HG02840 (cell line): ENCODE measurements around the gene VPS37D.
A peak's percentile ranks its signal among the peaks of the same experiment; 100 is the strongest.
"Not testable (repeated sequence)": the region's sequence is repeated elsewhere in the genome, so short reads cannot be mapped to it uniquely, and the experiment has no call there.

Experiments
- ATAC-seq: cut with Tn5 transposase; IDR thresholded peaks from one replicate; pipeline ENCODE4 v1.9.1; 2021; ENCODE audit warnings: mild to moderate bottlenecking, moderate library complexity, moderate number of reproducible peaks; ENCODE audit not compliant: unreplicated experiment, low FRiP score

VPS37D gene, protein sequence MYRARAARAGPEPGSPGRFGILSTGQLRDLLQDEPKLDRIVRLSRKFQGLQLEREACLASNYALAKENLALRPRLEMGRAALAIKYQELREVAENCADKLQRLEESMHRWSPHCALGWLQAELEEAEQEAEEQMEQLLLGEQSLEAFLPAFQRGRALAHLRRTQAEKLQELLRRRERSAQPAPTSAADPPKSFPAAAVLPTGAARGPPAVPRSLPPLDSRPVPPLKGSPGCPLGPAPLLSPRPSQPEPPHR

DNA sequence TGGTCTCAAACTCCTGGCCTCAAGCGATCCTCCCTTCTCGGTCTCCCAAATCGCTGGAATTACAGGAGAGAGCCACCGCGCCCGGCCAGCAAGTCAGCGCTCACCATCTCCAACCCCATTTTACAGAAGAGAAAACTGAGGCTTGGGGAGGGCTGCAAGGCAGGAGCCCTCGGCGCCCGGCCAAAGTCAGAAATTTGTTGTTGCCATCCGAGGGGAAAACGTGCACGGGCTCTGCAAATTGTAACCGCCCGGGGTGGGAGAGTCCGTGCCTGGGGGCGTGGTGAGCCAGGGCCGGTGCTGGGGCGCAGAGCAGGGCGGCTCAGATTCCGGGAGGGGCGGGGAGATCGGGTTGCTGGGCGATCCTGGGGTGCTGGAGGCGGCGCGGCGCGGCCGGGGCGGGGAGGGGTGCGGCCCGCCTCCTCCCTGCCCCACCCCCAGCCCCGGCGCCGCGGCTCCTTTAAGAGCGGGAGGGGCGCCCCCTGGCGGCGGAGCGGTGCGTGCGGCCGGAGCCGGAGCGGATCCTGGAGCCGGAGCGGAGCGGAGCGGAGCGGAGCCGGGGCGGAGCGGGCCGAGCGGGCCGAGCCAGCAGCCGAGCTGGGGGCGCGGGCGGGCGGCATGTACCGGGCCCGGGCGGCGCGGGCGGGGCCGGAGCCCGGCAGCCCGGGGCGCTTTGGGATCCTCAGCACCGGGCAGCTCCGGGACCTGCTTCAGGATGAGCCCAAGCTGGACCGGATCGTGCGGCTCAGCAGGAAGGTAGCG, at the start of gene VPS37D:
Gene VPS37D (plus strand): TSS at position 488 of the 759 bp plus-strand sequence. CDS start 128 bp downstream, at position 616.
- ATAC-seq, result peak; percentile 76

DNA sequence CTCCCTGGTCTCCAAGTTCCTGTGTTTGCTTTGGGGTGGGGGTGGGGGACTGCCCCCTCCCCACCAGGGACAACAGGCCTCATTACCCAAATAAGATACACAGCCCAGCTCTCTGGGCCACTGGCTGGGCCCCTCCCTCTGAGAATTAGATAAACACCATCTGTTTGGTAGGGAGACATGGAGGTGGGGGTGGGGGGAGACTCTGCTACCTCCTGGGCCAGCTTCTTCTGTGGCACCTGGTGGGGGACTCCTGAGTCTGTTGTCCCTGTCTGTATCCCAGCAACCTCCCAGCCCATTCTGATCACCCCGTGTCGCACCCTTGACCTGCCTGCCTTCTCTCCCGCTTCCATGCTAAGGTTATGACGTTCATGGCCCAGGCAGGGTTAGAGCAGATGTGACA, 49.1 kb upstream of the VPS37D start:
- ATAC-seq, result no peak

DNA sequence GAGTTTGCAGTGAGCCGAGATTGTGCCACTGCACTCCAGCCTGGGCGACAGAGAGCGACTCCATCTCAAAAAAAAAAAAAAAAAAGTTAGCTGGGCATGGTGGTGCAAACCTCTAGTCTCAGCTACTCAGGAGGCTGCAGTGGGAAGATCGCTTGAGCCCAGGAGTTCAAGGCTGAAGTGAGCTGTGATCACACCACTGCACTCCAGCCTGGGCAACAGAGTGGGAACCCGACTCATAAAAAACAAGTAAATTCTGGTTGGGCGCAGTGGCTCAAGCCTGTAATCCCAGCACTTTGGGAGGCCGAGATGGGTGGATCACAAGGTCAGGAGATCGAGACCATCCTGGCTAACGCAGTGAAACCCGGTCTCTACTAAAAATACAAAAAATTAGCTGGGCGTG, 48.2 kb upstream of the VPS37D start:
- not testable (repeated sequence) for ATAC-seq

DNA sequence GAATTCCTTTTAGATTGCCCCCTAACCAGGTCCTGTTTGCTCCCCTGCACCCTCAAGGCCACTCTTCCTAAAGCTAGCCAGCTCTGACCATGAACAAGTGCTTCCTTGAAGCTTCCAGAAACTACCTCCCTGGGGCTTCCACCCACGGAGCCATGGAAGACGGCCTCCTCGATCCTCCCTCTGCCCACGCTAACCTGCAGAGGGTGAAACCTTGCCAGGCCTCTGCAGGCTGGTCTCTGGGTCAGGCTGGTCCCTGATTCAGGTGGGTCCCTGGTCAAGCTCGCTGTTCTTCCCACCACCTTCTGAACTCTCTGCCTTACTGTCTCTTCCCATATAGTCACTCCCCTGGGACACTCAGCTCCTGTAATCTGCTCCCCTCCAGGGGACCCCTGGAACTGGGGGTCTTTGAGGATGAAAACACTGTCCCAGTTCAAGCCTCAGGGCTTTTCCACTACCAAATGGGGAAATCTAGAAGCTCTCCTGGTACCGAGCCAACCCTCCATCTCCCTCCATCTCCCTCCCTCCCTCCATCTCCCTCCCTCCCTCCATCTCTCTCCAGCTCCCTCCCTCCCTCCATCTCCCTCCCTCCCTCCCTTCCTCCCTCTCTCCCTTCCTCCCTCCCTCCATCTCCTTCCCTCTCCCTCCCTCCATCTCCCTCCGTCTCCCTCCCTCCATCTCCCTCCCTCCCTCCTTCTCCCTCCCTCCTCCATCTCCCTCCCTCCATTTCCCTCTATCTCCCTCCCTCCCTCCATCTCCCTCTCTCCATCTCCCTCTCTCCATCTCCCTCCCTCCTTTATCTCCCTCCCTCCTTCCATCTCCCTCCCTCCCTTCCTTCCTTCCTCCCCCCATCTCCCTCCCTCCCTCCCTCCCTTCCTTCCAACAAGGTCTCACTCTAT, 46.2 kb upstream of the VPS37D start:
- ATAC-seq, result no peak

DNA sequence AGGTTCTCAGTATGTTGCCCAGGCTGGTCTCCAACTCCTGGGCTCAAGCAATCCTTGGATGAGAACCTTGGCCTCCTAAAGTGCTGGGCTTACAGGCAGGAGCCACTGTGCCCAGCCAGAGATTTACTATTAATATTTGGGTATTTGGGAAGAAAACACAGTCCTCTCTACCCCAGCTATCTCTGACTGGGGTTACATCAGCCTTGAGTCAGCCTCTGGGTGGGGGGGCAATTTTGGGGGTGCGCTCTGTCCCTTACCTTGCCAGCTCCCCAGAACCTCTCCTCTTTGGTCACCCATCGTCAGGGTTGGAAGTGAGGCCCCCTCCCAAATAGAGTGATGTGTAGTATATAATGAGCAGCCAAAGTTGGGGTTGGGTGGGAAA, 45.1 kb upstream of the VPS37D start:
- no peak for ATAC-seq

DNA sequence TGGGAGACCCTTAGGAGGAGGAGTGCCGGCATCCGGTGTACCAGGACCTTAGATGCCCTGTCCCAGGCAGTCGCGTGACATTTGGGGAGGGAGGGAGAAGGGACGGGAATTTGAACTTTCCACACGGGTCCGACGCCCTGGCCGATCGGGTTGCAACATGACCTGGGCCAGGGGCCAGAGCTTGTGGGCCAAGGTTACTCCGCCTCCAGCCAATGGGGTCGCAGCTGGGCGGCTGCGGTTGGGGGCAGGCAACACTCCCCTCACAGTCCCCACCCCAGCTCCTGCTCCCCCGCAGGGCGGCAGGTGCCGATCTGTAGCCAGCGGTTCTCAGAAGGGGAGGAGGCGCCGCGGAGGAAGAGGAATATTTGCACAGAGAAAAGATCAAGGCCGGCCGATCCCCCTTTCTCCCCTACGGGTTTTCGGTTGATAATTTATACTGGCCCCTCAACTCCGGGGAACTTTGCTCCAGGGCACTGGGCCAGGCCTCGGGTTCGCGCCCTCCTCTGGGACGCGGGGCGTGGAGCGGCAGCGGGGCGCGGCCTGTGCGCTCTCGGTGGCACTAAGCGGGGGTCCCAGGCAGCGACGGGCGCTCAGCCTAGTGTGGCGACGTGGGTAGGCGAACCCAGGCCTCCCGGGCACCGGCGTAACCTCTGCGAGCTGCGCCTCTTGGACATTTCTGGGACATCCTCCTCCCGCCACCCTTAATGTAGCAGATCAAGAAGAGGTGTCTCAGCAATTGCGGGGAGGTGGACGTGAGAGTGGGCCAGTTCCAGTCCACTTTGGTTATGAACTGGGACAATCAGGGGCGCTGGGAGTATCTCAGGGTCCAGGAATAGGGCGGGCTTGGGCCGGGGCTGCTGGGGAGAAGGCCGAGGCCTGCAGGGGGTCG, 44.5 kb upstream of the VPS37D start:
- ATAC-seq, result no peak

DNA sequence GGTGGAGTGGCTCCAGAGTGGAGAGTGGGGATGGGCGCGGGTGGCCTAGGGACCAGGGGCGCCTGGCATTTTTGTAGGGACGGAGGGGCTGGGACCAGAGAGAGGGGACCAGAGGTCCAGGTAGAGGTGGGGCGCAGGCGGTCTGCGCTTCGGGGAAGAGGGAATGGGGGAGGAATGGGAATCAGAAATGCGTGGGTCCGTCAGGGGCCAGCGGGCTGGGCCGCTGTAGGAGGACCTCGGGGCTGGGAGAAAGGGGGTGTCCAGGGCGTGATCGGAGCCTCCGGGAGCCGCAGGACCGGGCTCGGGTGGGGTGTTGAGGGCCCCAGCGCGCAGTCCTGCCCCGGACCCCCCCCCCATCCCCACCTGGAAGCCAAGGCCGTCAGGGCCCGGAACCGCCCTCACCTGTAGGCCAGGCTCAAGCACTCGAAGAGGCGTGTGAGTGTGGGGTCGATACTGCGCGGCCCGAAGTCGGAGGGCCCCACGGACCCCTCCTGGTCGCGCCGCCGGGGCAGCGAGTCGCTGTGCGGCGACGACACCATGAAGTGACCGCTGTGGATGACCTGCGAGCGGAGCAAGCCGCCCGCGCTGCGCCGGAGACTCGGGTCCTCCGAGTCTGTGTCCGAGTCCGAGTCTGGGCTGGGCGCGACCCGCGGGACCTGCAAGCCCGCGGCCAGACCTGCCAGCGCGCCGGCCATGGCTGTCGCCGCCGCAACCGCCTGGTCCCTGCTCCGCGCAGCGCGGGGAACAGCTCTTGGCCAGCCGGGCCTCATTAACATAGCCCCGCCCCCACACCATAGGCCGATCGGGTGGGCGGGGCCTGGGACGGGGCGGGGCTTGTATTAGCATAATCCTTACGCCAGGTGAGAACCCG, 43.6 kb upstream of the VPS37D start, which contains the start of gene MLXIPL:
Gene MLXIPL (minus strand): TSS at position 725 of the 871 bp plus-strand sequence. CDS start 30 bp downstream, at position 695.
- ATAC-seq, result no peak

DNA sequence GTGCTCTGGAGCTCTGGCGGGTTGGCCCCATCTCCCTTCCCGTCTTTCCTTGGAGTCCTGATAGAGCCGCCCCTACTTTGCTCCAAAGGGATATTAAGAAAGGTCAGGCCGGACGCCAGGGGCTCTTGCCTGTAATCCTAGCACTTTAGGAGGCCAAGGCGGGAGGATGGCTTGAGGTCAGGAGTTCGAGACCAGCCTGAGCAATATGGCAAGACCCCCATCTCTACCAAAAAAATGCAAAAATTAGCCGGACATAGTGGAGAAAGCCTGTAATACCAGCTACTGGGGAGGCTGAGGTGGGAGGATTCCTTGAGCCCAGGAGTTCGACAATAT, 43.0 kb upstream of the VPS37D start:
- no peak for ATAC-seq

DNA sequence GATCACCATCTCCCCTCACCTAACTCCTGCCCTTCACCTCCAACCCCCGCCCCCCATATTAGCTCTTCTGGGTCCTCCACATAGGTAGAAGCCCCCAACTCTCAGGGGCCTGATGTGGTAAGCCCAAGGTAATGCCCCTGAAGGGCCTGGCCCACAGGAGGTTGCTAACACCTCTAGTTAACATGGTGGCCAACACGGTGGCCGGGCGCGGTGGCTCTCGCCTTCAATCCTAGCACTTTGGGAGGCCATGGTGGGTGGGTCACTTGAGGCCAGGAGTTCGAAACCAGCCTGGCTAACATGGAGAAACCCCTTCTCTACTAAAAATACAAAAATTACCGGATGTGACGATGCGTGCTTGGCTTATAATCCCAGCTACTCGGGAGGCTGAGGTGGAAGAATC, 42.4 kb upstream of the VPS37D start:
- no peak for ATAC-seq

DNA sequence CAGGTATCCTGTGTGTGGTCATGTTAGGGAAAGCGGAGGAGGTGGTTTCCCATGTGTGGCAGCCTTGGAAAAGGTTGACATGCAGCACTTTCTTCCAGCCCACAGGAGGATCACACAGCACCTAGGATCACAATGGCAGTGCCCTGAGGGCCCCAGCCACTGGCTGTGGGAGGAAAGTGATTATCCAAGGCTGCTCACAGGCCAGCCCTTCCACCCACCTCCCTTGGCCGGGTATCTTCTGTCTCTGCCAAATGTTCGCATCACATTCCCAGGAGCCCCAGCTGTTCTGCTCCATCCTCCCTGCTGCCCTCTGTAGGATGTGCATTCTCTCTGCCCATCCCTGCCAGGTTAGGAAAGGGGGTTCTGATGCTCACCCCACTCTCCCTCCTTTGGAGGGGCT, 40.8 kb upstream of the VPS37D start:
- ATAC-seq, result no peak

DNA sequence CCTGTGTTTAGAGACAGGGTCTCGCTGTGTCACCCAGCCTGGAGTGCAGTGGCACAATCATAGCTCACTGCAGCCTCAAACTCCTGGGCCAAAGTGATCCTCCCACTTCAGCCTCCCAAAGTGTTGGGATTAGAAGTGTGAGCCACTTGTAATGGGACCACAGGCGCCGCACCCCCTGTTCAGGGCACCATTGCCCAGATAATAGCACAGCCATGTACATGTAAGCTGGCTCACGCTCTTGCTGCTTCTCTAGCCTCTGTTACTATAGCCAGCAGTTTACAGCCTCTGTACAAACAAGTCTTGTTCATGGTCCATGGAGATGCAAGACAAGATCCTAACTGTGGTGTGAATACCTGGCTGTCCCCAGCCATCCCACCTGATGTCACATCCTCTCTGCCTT, 39.1 kb upstream of the VPS37D start:
- ATAC-seq, result no peak

DNA sequence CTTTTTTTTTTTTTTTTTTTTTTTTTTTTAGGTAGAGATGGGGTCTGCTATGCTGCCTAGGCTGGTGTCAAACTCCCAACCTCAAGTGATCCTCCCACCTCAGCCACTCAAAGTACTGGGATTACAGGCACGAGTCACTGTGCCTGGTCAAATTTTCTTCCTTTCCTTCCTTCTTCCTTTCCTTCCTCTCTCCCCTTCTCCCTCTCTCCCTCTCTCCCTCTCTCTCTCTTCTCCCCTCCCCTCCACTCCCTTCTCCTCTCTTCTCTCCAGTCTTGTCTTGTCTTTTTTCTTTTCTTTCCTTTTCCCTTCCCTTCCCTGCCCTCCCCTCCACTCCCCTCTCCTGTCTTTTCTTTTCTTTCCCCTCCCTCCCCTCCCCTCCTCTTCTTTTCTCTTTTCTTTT, 36.1 kb upstream of the VPS37D start:
- no peak for ATAC-seq

DNA sequence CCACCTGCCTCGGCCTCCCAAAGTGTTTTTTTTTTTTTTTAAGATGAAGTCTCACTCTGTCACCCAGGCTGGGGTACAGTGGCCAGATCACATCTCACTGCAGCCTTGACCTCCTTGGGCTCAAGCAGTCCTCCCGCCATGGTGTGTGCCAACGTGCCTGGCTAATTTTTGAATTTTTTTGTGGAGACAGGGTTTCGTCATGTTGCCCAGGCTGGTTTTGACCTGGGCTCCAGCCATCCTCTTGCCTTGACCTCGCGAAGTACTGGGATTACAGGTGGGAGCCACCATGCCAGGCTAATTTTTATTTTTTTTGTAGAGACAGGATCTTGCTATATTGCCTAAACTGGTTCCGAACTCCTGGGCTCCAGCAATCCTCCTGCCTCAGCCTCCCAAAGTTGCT, 34.3 kb upstream of the VPS37D start:
- ATAC-seq, result no peak

DNA sequence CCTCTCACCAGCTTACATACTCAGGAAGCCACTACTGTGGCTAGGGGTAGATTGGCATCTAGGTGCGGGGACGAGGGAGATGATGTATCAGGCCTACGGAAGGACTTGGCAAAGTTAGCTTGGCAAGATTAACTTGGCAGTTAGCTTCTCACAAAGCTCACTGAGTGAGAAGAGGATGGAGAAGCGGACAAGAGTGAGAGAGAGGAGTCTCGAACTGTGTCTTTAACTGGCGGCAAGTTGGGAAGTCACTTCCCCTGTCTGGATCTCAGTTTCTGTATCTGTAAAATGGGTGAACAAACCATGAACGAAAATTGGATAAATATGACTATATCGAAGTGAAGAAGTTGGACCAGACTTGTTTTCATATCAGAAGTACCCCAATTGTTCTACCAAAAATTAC, 33.8 kb upstream of the VPS37D start:
- ATAC-seq, result no peak

DNA sequence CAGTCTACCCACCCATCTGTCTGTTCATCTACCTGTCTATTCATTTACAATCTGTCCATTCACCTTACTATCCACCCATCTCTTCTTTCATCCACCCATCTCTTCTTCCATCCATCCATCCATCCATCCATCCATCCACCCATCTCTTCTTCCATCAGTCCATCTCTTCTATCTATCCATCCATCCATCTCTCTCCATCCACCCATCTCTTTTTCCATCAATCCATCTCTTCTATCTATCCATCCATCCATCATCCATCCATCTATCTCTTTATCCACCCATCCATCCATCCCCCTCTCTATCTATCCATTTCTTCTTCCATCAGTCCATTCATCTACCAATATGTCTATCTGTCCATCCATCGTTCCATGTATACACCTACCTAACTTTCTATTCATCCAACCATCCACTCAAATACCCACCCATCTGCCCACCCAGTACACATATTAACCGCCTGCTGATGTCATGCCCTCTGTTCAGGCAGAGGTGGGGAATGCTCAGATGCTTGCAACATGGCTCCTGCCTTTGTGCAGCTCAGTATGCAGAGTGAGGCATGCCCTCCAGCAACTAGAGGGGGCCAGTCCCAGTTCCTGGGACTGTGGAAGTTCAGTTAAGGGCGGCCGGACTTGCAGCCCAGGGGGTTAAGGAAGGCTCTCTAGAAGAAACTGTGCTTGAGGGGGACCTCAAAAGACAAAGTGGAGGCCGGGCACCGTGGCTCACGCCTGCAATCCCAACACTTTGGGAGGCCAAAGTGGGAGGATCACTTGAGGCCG, 32.0 kb upstream of the VPS37D start:
- ATAC-seq, result no peak

DNA sequence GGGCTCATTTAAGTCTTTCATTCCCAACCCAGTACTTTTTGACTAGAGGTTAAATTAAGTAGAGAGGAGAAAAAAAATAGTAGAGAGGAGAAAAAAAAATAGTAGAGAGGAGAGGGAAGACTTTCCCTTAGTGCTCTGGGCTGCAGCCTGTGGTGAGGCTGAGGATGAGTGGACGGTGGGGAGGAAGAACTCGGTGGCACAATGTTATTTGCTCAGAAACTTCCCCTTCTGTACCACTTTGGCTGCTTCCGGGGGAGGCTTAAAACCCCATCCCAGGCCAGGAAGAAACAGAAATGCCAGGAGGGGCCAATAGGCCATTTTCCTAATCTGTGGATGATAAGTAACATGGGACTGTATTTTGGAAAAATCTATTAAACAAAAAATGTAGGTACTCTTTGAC, 28.7 kb upstream of the VPS37D start:
- ATAC-seq, result no peak

DNA sequence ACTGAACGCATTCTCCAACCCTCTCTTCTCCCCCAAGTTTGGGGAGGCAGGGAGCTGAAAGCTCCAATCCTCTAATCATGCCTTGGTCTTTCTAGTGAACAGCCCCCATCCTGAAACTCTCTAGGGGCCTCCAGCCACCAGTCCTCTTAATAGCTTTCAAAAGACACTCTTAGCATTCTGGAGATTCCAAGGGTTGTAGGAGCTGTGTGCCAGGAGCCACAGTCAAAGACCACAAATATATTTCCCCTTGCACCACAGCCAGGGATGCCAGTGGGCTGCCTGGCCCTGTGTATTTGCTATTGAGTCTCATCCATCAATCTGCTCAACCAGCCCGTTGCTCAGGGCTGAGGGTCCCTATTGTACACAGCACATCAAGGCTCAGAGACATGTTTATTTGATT, 24.8 kb upstream of the VPS37D start:
- no peak for ATAC-seq

DNA sequence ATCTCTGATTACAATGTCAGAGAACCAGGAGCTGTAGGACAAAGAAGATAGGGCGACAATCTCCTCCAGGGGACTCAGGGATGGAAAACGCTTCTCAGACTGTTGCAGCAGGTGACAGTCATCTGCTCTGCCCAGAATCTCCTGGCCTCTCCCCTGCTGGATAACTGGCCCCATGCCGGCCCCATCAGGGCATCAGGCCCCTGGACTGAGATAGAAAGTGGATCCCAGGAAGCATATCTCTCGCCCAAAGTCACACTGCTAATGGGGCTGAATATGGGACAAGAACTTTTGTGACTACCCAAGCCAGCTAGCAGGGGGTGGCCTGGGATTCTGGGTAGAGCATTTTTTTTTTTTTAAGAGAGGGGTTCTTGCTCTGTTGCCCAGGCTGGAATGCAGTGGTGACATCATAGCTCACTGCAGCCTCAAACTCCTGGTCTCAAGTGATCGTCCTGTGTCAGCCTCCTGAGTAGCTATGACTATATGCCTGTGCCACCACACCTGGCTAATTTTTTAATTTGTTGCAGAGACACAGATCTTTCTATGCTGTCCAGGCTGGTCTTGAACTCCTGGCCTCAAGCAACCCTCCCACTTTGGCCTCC, 22.8 kb upstream of the VPS37D start:
- no peak for ATAC-seq
